Measurements from ENCODE around the gene TTYH1.
A peak's percentile ranks its signal among the peaks of the same experiment; 100 is the strongest.

The TTYH1 gene

DNA sequence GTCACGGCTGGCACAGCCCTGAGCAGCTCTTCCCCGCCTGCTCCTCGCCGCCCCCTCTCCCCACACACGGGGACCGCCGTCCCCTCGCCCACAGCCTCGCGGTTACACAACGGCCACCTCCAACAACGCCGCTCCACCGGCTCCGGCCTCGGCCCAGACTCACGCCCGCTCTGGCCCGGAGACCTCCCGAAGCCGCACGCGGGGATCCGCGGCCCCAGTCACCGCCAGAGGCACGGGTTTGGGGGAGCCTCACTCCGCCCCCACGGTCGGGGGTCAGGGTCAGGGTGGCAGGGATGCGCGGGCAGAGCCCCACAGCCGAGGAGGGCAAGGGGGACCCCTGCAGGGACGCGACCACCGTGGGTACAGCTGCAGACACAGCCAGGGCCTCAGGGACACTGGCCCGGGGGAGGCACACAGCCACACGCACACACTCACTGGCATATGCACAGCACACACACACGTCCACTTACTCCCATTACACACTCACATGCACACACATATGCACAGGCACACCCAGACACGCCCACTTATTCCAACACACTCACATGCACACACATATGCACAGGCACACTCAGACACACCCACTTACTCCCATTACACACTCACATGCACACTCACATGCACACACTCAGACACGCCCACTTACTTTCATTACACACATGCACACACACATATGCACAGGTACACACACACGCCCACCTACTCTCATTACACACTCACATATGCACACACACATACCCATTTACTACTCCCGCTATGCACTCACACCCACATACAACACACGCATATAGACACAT is 1.6 kb downstream of the TTYH1 start:
- peaks cover 58% of the 10 kb centered on the region for H3K27me3 ChIP-seq (ENCODE audit: insufficient read depth, low read length)
- peaks cover 17% of the 10 kb centered on the region; the same call in 1 of the 2 replicates for H3K4me1 ChIP-seq (ENCODE audit: insufficient read depth, low read length)
- peak overlapping the region; percentile 71; the same call in 1 of the 2 replicates for H3K9ac ChIP-seq (ENCODE audit: low read depth, low read length)
- H3K4me3 ChIP-seq (ENCODE audit: low read length) = peak overlapping the region; percentile 72; the same call in 1 of the 2 replicates
- H3K9me3 ChIP-seq (ENCODE audit: insufficient read depth, low read depth, low read length) = no peaks in the 10 kb centered on the region
- H3K27ac ChIP-seq (ENCODE audit: low read length) = no peak overlapping the region
- peaks cover 6% of the 10 kb centered on the region; the same call in 1 of the 2 replicates for H3K36me3 ChIP-seq (ENCODE audit: insufficient read depth, low read depth, low read length)

DNA sequence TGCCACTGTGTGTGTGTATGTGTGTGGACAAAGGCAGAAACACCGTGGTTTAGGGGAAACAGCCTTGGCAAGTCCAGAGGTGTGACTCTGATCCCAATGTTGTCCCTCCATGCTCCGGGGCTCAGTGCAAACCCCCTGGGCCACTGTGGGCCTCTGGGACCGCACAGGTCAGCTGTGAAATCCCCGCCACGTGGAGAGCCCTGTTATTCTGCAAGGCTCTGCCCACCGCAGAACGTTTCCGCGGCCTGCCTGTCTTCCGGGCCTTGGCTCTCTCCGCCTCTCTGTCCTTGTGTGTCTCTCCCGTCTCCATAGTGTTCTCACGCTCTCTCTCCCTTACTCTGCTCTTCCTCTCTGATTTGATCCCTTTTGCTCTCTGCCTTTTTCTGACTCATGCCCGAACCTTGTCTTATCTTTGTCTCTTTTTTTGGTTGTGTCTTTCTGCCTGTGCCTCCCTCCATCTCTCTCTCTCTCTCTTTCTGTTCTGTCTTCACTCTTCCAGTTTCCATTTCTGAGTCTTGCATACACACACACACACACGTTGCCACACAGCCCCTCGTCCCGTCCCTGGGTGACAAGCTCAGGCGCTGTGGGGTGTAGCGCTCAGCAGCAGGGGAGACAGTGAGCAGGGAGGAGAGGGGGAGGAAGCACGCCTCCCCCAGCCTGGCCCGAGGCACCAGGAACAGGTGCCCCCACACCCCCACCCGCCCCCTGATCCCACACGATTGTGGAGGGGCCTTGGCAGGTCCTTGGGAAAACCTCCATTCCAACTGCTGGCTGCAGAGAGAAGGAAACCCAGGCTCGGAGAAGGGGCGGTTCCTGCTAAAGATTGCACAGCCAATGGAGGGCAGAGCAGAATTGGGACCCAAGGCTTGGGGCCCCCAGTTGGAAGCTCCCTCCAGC is 3.0 kb downstream of the TTYH1 start:
- Histone ChIP-seq H3K4me3 (ENCODE audit: low read length) (peak overlapping the region; percentile 36; the same call in 1 of the 2 replicates), H3K27ac (ENCODE audit: low read length) (no peak overlapping the region), H3K27me3 (ENCODE audit: insufficient read depth, low read length) (peaks cover 57% of the 10 kb centered on the region)

DNA sequence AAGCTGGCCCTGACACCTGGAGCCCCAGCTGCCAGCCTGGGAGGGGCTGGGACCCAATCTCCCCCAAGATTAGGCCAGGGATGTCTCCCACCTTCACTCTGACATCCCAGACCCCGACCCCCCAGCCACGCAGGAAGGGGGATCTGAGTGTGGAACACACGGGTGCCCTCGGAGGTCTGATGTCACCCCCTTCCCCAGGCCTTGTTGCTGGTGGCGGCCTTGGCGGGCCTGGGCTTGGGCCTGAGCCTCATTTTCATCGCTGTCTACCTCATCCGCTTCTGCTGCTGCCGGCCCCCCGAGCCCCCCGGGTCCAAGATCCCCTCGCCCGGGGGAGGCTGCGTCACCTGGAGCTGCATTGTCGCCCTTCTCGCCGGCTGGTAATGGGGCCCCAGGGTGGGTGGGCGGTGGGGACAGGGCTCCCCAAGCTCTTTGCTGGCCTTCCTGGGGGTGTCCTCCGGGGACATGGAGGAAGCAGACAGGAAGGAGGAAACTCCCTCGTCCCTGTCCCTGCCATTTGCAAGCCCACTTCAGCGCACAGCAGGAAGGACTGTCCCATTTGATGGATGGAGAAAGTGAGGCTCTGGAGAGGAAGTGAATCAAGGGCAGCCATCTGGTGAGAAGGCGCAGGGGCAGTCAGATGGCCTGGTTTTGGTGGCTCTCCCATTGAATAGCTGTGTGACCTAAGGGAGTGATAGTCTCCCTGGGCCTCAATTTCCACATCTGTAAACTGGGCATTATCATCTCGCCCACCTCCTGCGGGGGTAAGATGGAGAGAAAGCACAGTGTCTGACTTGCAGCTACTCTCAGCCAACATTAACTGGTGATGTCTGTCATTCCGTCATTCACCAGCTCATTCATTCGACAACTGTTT is 3.9 kb downstream of the TTYH1 start:
- Histone ChIP-seq H3K9me3 (ENCODE audit: insufficient read depth, low read depth, low read length) (no peaks in the 10 kb centered on the region), H3K27ac (ENCODE audit: low read length) (peak overlapping the region; percentile 73), H3K4me1 (ENCODE audit: insufficient read depth, low read length) (peaks cover 20% of the 10 kb centered on the region; the same call in 1 of the 2 replicates), H3K27me3 (ENCODE audit: insufficient read depth, low read length) (peaks cover 48% of the 10 kb centered on the region), H3K36me3 (ENCODE audit: insufficient read depth, low read depth, low read length) (peaks cover 18% of the 10 kb centered on the region; the same call in 1 of the 2 replicates), H3K4me3 (ENCODE audit: low read length) (peak overlapping the region; percentile 65; the same call in 1 of the 2 replicates), H3K9ac (ENCODE audit: low read depth, low read length) (peak overlapping the region; percentile 81; the same call in 1 of the 2 replicates)

More for the DNA sequence above, 3.0 kb downstream of the TTYH1 start:
- peak overlapping the region; percentile 46; the same call in 1 of the 2 replicates for H3K9ac ChIP-seq (ENCODE audit: low read depth, low read length)
- H3K9me3 ChIP-seq (ENCODE audit: insufficient read depth, low read depth, low read length) = no peaks in the 10 kb centered on the region
- peaks cover 20% of the 10 kb centered on the region; the same call in 1 of the 2 replicates for H3K4me1 ChIP-seq (ENCODE audit: insufficient read depth, low read length)
- peaks cover 14% of the 10 kb centered on the region; the same call in 1 of the 2 replicates for H3K36me3 ChIP-seq (ENCODE audit: insufficient read depth, low read depth, low read length)

DNA sequence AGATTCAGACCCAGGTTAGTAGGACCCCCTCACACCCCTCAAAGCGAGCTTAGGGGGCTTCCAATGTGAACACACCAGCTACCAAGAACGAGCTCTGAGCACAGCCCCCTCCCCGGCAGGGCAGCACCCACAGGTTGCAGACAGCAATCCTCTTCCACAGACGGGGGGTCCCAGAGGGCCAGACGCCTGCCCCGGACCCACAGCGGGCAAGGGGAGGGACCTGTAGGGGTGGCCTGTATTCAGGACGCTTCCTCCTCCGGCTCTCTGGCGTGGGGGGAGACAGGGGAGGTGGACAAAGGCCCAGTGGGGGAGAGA is 4.8 kb downstream of the TTYH1 start:
- Histone ChIP-seq H3K36me3 (ENCODE audit: insufficient read depth, low read depth, low read length) (peaks cover 18% of the 10 kb centered on the region; the same call in 1 of the 2 replicates), H3K27me3 (ENCODE audit: insufficient read depth, low read length) (peaks cover 39% of the 10 kb centered on the region), H3K4me3 (ENCODE audit: low read length) (peak overlapping the region; percentile 65; the same call in 1 of the 2 replicates), H3K9me3 (ENCODE audit: insufficient read depth, low read depth, low read length) (no peaks in the 10 kb centered on the region), H3K27ac (ENCODE audit: low read length) (peak overlapping the region; percentile 73), H3K9ac (ENCODE audit: low read depth, low read length) (peak overlapping the region; percentile 81; the same call in 1 of the 2 replicates), H3K4me1 (ENCODE audit: insufficient read depth, low read length) (peaks cover 20% of the 10 kb centered on the region; the same call in 1 of the 2 replicates)

DNA sequence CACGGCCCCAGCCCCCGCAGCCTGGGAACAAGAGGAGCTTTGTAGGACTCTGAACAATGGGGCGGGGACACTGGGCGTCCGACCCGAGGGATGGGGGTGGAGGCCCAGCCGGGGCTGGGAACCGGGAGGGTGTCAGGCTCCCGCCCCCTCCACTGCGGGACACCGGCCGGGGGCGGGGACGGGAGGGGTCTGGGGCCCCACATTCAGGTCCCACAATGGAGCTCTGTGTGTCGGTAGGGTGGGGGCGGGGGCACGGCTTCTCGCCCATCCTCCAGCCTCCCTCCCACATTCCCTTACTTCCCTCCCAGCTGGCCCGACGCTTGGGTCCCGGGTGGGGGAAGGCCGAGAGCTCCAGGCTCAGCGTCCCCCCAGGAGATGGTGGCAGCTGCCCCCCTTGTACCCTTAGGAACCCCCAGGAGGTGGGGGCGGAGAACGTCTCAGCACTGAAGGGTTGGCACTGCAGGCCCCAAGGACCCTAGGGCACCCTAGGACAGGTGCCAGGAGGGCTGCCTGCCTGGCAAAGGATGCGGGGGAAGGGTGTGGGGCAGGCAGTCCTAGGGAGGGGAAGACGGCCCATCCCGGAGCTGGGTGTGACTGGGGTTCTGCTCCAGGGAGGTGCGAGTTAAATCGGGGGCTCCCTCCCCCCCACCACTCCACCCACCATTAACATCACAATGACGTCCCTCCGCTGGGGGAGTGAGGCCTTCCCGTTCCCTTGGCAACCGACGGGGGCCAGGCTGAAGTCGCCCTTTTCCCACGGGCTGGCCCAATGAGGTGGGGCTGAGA is 5.3 kb downstream of the TTYH1 start:
- Histone ChIP-seq H3K9ac (ENCODE audit: low read depth, low read length) (peak overlapping the region; percentile 81), H3K36me3 (ENCODE audit: insufficient read depth, low read depth, low read length) (peaks cover 18% of the 10 kb centered on the region; the same call in 1 of the 2 replicates), H3K27ac (ENCODE audit: low read length) (peak overlapping the region; percentile 73), H3K27me3 (ENCODE audit: insufficient read depth, low read length) (peaks cover 40% of the 10 kb centered on the region), H3K4me1 (ENCODE audit: insufficient read depth, low read length) (peaks cover 20% of the 10 kb centered on the region; the same call in 1 of the 2 replicates), H3K9me3 (ENCODE audit: insufficient read depth, low read depth, low read length) (no peaks in the 10 kb centered on the region), H3K4me3 (ENCODE audit: low read length) (peak overlapping the region; percentile 65; the same call in 1 of the 2 replicates)

DNA sequence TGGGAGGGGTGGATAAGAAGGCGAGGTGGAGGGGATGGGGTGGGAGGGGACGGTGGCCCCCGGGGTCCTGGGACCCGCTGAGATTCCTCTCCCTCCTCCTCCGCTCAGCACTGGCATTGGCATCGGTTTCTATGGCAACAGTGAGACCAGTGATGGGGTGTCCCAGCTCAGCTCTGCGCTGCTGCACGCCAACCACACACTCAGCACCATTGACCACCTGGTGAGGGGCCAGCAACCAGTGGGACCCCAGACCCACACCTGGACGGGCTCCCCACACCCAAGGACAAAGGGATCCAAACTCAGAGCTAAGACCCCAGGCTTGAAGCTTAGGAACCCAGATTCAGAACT is 5.9 kb downstream of the TTYH1 start:
- Histone ChIP-seq H3K4me3 (ENCODE audit: low read length) (peak overlapping the region; percentile 65; the same call in 1 of the 2 replicates), H3K27me3 (ENCODE audit: insufficient read depth, low read length) (peaks cover 39% of the 10 kb centered on the region), H3K27ac (ENCODE audit: low read length) (no peak overlapping the region), H3K9ac (ENCODE audit: low read depth, low read length) (peak overlapping the region; percentile 58; the same call in 1 of the 2 replicates), H3K9me3 (ENCODE audit: insufficient read depth, low read depth, low read length) (no peaks in the 10 kb centered on the region), H3K4me1 (ENCODE audit: insufficient read depth, low read length) (peaks cover 20% of the 10 kb centered on the region; the same call in 1 of the 2 replicates), H3K36me3 (ENCODE audit: insufficient read depth, low read depth, low read length) (peaks cover 18% of the 10 kb centered on the region; the same call in 1 of the 2 replicates)

DNA sequence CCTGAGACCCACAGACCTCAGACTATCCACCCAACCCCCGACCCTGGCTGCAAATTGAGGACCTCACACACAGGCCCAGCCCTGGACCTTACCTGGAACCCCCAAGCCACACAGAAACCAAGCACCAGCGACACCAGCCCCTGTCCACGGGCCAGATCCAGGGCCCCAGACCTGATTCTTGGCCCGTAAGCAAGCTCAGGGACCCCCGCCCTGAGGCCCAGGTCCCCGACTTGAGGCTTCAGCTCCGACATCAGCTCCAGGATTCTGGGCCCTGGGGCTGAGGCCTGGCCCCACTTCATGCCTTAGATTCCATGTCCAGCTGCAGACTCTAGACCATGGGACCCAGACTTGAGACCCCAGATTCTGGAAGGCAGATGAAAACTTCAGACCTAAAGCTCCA is 6.3 kb downstream of the TTYH1 start:
- peaks cover 18% of the 10 kb centered on the region; the same call in 1 of the 2 replicates for H3K36me3 ChIP-seq (ENCODE audit: insufficient read depth, low read depth, low read length)
- no peaks in the 10 kb centered on the region for H3K9me3 ChIP-seq (ENCODE audit: insufficient read depth, low read depth, low read length)
- peak overlapping the region; percentile 65; the same call in 1 of the 2 replicates for H3K4me3 ChIP-seq (ENCODE audit: low read length)
- H3K4me1 ChIP-seq (ENCODE audit: insufficient read depth, low read length) = peaks cover 20% of the 10 kb centered on the region; the same call in 1 of the 2 replicates
- peak overlapping the region; percentile 58; the same call in 1 of the 2 replicates for H3K9ac ChIP-seq (ENCODE audit: low read depth, low read length)
- H3K27me3 ChIP-seq (ENCODE audit: insufficient read depth, low read length) = peaks cover 39% of the 10 kb centered on the region
- peak overlapping the region; percentile 23 for H3K27ac ChIP-seq (ENCODE audit: low read length)

DNA sequence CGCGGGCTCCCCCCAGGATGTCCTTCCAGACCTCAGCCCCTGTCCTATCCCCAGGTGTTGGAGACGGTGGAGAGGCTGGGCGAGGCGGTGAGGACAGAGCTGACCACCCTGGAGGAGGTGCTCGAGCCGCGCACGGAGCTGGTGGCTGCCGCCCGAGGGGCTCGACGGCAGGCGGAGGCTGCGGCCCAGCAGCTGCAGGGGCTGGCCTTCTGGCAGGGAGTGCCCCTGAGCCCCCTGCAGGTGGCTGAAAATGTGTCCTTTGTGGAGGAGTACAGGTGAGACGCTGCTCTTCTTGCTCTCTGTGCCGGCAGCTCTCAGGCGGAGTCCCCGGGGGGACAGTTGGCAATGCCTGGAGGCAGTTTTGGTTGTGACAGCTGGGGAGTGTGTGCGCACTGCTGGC is 6.9 kb downstream of the TTYH1 start:
- Histone ChIP-seq H3K9me3 (ENCODE audit: insufficient read depth, low read depth, low read length) (no peaks in the 10 kb centered on the region), H3K4me3 (ENCODE audit: low read length) (peak overlapping the region; percentile 21; the same call in 1 of the 2 replicates), H3K9ac (ENCODE audit: low read depth, low read length) (peak overlapping the region; percentile 58; the same call in 1 of the 2 replicates), H3K27ac (ENCODE audit: low read length) (peak overlapping the region; percentile 23), H3K36me3 (ENCODE audit: insufficient read depth, low read depth, low read length) (peaks cover 16% of the 10 kb centered on the region; the same call in 1 of the 2 replicates), H3K27me3 (ENCODE audit: insufficient read depth, low read length) (peaks cover 33% of the 10 kb centered on the region), H3K4me1 (ENCODE audit: insufficient read depth, low read length) (peaks cover 20% of the 10 kb centered on the region; the same call in 1 of the 2 replicates)

DNA sequence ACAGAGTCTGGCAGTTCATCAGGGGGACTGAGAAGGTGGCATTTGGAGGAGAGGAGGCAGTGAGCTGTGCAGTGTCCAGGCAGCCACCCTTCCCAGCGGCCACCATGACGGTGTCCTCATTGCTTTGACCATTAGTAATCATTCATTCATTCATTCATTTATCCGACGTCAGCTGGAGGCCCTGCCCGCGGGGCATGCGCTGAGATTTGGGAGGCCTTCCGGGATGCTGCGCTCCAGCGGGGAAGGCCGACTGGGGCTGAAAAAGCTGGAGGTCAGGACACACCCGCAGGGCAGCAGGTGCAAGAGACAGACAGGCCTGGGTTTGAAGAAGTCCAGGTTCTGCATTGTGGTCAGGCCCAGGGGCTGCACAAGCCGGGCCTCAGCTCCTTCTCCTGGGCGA is 8.9 kb downstream of the TTYH1 start:
- H3K4me1 ChIP-seq (ENCODE audit: insufficient read depth, low read length) = peaks cover 16% of the 10 kb centered on the region; the same call in 1 of the 2 replicates

More for the DNA sequence above, 8.9 kb downstream of the TTYH1 start:
- H3K4me3 ChIP-seq (ENCODE audit: low read length) = no peak overlapping the region
- H3K9me3 ChIP-seq (ENCODE audit: insufficient read depth, low read depth, low read length) = no peaks in the 10 kb centered on the region
- H3K9ac ChIP-seq (ENCODE audit: low read depth, low read length) = no peak overlapping the region
- H3K27ac ChIP-seq (ENCODE audit: low read length) = no peak overlapping the region
- H3K36me3 ChIP-seq (ENCODE audit: insufficient read depth, low read depth, low read length) = peaks cover 12% of the 10 kb centered on the region; the same call in 1 of the 2 replicates
- peaks cover 32% of the 10 kb centered on the region for H3K27me3 ChIP-seq (ENCODE audit: insufficient read depth, low read length)

Data from iPS-20b (cell line).